H4 (cell line): Measurements from ENCODE around the gene GSTO1. TPM values are rescaled to one million over a fixed set of nuclear protein-coding genes. Genes with fewer than 3 reads are reported as not detected.

ENCODE experiments used
- DNase-seq: peaks from one replicate; pipeline ENCODE4 v3.0.0-alpha.2; 2015; ENCODE audit warnings: low spot score
- total RNA-seq: library from RNA; depleted of rRNA; stranded (reverse); fragments of >200 nt; shearing (Covaris generic); gene quantifications from 2 replicates; pipeline ENCODE4 v1.2.3, GENCODE V29; 2014; rRNA removed

GSTO1 gene
- total RNA-seq, 1 experiment from 2014 or later, result 239 TPM

- DNase-seq, result no peak
Measured at GRCh38 chr10:104303594-104304355, 49.1 kb downstream of the GSTO1 start.

DNA sequence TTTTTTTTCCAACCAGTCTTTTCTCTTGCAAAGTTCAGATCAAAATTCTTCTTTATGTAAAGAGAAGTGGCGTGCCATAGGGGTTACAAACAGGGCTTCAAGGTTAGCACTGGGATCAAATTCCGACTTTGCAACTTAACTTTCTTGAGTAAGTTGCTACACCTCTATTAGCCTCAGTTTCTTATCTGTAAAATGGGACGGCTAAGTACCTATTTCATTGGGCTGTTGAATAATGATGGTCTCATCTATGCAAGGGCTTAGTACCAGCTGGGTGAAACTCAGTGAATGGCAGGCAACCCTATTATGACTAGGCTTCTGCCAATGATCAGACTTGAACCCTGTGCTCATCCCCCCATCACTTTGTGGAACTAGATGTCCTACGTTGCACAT is 49.7 kb downstream of the GSTO1 start:
- DNase-seq, result no peak

DNA sequence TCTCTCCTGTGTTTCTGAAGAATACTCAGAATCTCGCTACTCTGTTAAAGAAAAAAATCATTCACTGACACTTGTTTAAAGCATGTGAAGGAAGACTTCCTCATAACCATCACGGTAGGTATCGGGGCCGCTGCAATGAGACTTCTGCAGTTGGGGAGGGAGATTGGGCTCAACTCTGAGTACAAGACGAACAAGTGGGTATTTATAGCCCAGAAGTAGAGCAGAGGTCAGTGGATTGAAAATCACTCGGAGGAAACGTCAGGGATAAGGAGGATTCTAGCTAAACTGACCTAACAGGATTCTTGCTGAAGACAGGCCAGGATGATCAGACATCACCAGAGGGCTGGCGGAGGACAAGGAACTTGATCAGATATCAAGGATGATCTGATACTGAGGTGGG is 50.2 kb downstream of the GSTO1 start:
- DNase-seq, result no peak

- DNase-seq, result no peak
Measured at GRCh38 chr10:104306897-104307296, 52.2 kb downstream of the GSTO1 start.

DNA sequence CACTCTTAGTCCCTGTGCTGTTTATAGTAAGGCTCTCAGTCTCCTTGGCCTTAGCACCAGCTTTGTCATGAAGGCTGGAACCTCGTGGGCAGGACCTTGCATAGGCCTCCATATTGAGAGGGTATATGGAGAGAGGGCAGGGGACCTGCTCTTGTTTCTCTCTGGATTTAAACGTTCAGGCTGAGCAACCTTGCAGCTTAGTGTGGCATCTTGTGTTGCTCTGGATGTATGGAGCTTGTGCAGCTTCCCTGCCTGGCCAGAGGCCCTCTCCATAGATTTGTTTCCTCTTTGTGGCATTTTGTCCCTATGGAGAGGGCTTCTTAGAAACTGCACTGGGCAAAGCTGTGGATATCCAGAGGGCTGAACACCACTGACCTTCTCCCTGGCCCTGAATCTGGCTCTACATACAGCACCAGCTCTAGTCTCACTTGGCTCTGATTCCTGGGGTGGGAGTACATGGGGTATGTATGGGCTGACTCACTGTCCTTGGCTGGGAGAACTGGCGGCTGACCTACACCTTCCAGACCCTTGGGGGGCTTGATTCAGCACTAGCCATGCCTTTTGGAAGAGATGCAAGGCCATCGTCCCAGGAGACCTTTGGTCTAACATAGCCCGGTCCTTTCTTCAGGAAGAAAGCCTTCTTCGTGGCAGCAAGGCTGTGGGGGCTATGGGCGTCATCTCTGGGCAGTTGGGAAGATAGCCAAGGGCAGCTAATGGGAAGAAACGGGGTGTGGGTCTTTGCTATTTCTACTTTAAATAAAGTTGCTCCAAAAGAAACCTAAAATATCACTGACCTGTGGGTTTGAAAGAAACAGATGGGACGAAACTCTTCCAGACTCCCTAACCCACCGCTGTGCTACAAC is 53.1 kb downstream of the GSTO1 start:
- no peak for DNase-seq

GRCh38 chr10:104308439-104308903 is 53.8 kb downstream of the GSTO1 start:
- DNase-seq, result no peak

DNA sequence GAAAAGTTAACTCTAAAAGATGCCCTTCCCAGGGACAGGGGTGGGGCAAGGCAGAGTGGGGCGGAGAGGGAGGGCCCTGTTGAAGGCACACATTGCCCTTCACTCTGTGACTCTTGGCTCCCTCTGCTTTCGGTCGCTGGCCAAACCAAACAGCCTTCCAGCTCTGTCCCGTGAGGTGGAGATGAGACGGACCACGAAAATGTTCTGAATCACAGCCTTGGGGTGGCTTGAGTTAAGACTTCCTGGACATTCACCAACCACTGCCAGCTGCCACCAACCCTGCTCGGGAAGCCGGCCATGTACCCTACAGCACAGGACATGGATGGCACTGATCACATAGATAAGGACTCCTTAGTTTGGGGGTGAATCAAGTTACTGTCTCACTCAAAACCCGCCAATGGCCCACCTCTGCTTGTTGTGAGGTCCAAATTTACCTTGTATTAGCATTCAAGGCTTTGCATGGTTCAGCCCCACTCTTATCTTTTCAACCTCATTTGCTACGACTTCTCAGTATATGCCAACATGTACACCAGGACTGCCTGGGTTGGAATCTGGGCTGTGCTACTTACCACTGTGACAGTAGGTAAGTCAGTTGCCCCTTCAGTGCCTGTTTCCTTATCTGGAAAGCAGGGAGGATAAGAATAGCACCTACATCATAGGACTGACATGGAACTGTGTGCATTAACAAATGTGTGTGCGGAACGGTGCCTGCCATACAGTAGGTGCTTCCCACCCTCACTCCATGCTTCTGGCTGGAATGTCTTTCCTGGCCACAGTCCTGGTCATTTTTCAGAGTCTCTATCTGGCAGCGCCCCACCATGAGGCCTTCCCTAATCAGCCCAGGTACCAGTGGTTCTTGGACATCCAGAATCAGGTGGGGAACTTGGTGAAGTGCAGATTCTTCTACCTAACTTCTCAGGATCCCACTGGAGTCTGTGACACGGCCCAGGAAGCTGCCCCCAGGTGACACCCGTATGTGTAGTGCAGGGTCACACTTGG is 55.6 kb downstream of the GSTO1 start:
- DNase-seq, result peak; percentile 44

DNA sequence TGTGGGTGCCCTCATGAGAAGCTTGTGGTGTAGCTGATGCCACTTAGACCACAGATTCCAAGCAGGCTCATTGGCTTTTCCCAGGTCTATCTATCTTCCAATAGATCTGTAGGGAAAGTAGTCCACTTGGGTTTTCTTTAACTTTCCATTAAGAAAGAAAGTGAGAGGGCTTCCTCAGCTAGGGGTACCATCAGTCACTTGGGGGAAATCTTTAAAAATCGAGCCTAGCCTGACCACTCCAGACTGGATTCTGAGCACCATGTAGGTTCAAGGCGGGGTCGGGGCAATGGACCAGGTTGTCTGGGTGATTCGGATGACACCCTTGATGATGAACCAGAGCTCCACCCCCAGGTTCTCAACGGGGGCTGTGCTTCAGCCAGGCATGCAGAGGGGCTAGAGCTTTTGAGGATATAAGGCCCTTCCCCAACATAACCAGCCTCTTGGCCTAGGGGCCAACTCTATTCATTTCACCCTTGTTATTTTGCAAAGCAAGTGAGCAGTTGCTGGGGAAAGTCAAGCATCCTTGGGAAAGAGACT is 56.6 kb downstream of the GSTO1 start:
- no peak for DNase-seq

DNA sequence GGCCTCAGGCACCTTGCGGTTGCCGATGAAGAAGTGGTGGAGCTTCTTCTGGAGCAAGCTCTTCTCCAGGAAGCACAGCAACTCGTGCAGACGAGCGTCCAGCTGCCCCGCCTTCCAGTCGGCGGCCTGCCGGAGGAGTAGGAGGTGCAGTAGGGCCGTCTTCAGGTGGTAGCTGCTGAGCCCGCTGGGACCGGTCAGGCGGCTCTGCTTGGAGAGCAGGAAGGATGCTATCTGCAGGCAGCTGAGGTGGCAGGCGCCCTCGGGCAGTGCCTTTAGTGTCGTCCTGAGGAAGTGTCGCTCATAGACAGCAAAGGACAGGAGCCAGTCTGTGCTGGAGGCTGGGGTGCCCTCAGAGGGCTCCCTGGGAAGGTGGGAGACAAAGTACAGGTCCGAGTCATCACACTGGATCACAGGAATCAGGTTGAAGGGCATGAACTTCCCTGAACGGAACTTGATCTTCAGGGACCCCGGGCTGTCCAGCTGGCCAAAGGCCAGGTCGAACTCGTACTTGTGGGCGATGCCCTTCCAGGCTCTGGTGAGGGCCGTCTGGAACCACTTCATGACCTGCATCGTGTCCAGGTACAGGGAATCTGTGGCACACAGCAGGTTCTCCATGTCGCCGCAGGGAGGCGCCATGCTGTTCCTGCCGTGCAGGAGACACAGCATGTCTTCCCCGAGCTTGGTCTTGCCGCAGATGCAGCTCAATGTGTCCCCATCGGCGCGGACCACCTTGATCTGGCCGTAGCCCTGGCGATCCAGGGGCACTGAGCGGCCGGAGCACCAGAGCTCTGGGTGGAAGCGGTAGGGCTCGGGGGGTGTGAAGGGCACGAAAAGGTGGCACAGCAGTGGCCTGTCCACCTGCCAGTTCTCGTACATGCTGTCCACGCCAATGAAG is 60.1 kb downstream of the GSTO1 start:
- DNase-seq, result no peak

DNA sequence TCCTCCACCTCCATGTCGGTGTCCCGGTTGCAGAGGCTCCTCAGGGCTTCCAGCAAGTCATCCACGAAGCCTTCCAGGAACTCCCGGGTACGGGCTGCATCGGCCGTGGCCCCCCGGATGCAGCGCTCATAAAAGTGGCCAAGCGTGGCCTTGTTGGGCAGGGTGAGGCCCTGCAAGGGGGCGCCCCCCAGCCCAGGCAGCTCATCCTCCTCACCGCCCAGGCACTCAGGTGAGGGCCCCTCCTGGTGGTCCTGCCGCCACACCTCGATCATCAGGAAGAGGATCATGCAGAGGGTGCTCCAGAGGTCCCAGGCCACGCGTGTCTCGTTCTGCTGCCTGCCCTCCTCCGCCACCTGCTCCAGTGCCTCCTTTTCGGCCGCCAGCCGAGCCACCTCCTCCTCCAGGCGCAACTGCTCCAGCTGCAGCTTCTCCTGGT is 60.8 kb downstream of the GSTO1 start:
- DNase-seq, result no peak

DNA sequence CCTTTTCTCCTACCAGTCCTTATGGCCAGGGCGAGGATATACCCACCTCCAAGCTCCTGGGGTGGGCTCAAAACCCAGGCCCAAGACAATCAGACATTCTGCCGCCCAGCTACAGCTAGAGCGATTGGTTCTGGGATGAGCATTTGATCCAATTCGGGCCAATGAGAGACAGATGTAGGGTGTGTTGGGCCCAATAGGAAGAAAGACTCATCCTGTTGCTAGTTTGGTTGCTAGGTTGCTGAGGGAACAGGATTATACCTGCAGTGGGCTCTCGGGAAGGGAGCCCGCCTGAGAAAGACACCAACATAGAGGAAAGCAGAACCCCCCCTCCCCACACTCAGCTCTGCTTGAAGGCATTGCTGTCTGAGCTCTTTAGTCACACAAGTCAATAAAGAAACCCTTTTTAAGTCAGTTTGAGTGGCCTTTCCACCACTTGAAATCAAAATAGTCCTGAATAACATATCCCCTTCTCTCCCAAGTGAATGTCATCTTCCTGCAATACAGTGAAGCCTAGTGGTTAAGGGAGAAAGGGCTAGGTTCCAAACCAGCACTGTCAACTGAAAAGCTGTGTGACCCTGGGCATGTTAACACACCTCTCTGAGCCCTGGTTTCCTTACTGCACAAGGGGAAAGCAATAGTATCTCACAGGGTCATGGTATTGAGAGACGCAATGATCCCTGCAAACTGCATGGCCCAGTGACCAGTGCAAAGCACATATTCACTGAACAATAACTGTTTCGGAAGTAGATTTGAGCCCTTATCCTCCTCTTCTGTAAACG is 61.8 kb downstream of the GSTO1 start:
- no peak for DNase-seq

Other genes with a start within 250 kb of the GSTO1 start
- gene COL17A1, start 169.0 kb upstream of the GSTO1 start, total RNA-seq, result not detected in 2 replicates
- 8.9 and 9.3 TPM in 2 replicates for gene SFR1, start 132.7 kb upstream of the GSTO1 start, total RNA-seq
- gene CFAP43, start 22.5 kb upstream of the GSTO1 start, total RNA-seq, result 0.27 TPM in 1 of 2 replicates, not detected in the other
- 0.72 TPM in 1 of 2 replicates, not detected in the other for gene GSTO2, start 14.3 kb downstream of the GSTO1 start, total RNA-seq
- 1.3 and 3.3 TPM in 2 replicates for gene ITPRIP, start 83.6 kb downstream of the GSTO1 start, total RNA-seq
- 0.08 and 0.12 TPM in 2 replicates for gene CFAP58, start 98.9 kb downstream of the GSTO1 start, total RNA-seq